ENCODE results near the gene ZNF8. TPM values are rescaled to one million over a fixed set of nuclear protein-coding genes. Genes with fewer than 3 reads are reported as not detected.
"Not testable (repeated sequence)": the region's sequence is repeated elsewhere in the genome, so short reads cannot be mapped to it uniquely, and the experiment has no call there.

ZNF8 gene
- total RNA-seq, 1 experiment from 2014 or later = 6.4 TPM

DNA sequence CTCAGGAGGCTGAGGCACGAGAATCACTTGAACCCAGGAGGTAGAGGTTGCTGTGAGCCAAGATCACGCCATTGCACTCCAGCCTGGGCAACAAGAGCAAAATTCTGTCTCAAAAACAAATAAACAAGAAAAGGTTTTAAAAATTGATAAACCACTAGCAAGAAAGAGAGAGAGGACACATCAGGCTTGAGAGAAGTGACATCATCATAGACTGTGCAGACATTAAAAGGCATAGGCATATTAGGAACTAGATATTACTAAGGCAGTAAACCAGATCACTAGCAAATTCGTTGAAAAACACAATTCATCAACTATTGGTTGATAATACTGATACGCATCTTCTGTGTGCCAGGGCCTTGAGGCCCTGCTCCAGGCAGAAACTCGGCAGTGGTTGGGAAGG lies 66.8 kb downstream of the ZNF8 start:
- no peaks in the 10 kb centered on the region for H3K4me1 ChIP-seq (replicated peaks; ENCODE audit: insufficient read depth)
- no peaks in the 10 kb centered on the region for H3K9me3 ChIP-seq (ENCODE audit: insufficient read depth, low read depth)
- H3K36me3 ChIP-seq (ENCODE audit: low read depth) = no peaks in the 10 kb centered on the region
- TF ChIP-seq, protein P1, sequence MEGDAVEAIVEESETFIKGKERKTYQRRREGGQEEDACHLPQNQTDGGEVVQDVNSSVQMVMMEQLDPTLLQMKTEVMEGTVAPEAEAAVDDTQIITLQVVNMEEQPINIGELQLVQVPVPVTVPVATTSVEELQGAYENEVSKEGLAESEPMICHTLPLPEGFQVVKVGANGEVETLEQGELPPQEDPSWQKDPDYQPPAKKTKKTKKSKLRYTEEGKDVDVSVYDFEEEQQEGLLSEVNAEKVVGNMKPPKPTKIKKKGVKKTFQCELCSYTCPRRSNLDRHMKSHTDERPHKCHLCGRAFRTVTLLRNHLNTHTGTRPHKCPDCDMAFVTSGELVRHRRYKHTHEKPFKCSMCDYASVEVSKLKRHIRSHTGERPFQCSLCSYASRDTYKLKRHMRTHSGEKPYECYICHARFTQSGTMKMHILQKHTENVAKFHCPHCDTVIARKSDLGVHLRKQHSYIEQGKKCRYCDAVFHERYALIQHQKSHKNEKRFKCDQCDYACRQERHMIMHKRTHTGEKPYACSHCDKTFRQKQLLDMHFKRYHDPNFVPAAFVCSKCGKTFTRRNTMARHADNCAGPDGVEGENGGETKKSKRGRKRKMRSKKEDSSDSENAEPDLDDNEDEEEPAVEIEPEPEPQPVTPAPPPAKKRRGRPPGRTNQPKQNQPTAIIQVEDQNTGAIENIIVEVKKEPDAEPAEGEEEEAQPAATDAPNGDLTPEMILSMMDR (conservative IDR thresholded peaks at IDR 0.05) = no peak
- no peak for TF ChIP-seq EZH2 (IDR thresholded peaks at IDR 0.05; ENCODE audit: low read depth)
- H2AFZ ChIP-seq = no peak overlapping the region
- H3K4me2 ChIP-seq = no peak overlapping the region
- no peak overlapping the region for H3K27ac ChIP-seq
- no peaks in the 10 kb centered on the region for H3K79me2 ChIP-seq (ENCODE audit: low read depth)
- POLR2A ChIA-PET (ENCODE audit: unreplicated experiment) = no interaction called here
- H3F3A ChIP-seq (ENCODE audit: insufficient read depth, low read depth) = no peaks in the 10 kb centered on the region
- no peaks in the 10 kb centered on the region for H4K20me1 ChIP-seq (ENCODE audit: insufficient read depth)
- no peak for DNase-seq
- intact Hi-C loops (cut with micrococcal nuclease; ENCODE audit: unreplicated experiment) = no loop called here
- no TSS peak for BruUV-seq (replicated peaks)
- H3K4me3 ChIP-seq = no peak overlapping the region
- CTCF ChIA-PET = no interaction called here
- H3K9me2 ChIP-seq (ENCODE audit: insufficient read depth) = no peaks in the 10 kb centered on the region
- no peaks in the 10 kb centered on the region for H3K27me3 ChIP-seq (ENCODE audit: insufficient read depth, low read depth)

DNA sequence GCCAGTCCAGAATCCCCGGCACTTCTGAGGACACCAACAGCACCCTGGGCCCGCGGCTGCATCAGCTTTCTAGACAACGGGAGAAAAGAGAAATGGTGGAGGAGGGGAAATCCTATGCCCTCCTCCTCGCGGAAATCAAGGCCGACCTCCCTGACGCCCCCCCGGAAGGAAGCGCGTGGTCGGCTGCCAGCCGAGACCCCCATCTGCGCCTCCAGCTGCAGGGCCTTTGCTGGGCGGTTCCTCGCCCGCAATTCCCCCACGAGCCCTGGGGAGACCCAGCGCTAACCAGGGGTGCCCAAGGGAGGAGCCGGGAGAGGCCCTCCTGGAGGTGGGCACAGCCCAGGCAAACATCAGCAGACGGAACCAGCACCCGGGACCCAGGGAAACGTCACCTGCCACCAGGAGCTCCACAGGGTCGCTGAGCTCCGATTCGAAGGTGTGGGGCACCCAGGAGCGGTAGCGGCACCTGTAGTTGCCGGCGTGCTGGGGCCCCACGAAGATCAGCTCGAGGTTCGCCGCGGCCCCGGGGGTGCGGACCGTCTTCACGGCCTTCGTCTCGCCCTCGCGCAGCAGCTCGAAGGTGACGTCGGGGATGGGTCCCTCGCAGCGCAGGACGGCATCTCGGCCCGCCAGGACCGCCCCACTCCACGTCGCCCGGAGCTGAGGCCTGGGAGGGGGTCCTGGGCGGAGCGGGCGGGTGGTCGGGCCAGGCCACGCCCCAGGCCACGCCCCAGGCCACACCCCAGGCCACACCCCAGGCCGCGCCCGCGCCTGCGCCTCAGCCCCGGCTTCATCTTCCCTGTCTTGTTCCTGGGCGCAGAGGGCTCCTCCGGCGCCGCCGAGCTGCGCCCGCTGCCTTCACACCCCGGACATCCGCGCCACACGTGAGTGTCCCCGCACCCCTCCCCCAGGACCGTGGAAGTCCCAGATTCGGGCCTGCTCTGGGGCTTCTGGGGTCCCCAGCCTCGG lies 68.5 kb downstream of the ZNF8 start:
- Histone ChIP-seq H3F3A (ENCODE audit: insufficient read depth, low read depth) (no peaks in the 10 kb centered on the region), H2AFZ (no peak overlapping the region), H3K9me2 (ENCODE audit: insufficient read depth) (no peaks in the 10 kb centered on the region), H3K4me2 (no peak overlapping the region), H3K36me3 (ENCODE audit: low read depth) (no peaks in the 10 kb centered on the region), H3K4me3 (no peak overlapping the region), H3K9me3 (ENCODE audit: insufficient read depth, low read depth) (no peaks in the 10 kb centered on the region), H3K4me1 (replicated peaks; ENCODE audit: insufficient read depth) (no peaks in the 10 kb centered on the region), H4K20me1 (ENCODE audit: insufficient read depth) (no peaks in the 10 kb centered on the region), H3K79me2 (ENCODE audit: low read depth) (no peaks in the 10 kb centered on the region), H3K27me3 (ENCODE audit: insufficient read depth, low read depth) (no peaks in the 10 kb centered on the region), H3K27ac (no peak overlapping the region)
- TF ChIP-seq, protein P1 (conservative IDR thresholded peaks at IDR 0.05) = no peak
- no peak for TF ChIP-seq EZH2 (IDR thresholded peaks at IDR 0.05; ENCODE audit: low read depth)
- BruUV-seq (replicated peaks) = no TSS peak
- no peak for DNase-seq
- POLR2A ChIA-PET (ENCODE audit: unreplicated experiment) = interaction anchor here (0.6 kb wide), 1 partner anchor 8 kb away, joined by 3 read pairs; no protein-coding TSS in a partner anchor
- intact Hi-C loops (cut with micrococcal nuclease; ENCODE audit: unreplicated experiment) = no loop called here
- CTCF ChIA-PET = no interaction called here

DNA sequence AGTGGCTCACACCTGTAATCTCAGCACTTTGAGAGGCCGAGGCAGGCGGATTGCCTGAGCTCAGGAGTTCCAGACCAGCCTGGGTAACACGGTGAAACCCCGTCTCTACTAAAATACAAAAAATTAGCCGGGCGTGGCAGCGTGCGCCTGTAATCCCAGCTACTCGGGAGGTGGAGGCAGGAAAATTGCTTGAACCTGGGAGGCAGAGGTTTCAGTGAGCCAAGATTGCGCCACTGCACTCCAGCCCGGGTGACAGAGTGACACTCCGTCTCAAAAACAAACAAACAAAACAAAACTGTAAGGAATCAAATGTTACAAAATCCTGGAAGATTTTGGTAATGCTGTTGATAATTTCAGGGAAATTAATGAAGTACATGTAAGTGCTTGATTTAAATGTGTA lies 69.3 kb downstream of the ZNF8 start:
- H3K9me2 ChIP-seq (ENCODE audit: insufficient read depth); H4K20me1 ChIP-seq (ENCODE audit: insufficient read depth); H3K4me1 ChIP-seq (replicated peaks; ENCODE audit: insufficient read depth); DNase-seq; H3K36me3 ChIP-seq (ENCODE audit: low read depth); CTCF ChIA-PET; BruUV-seq (replicated peaks); H3K79me2 ChIP-seq (ENCODE audit: low read depth); H3K4me2 ChIP-seq; H3K27ac ChIP-seq; H3K9me3 ChIP-seq (ENCODE audit: insufficient read depth, low read depth); H3K4me3 ChIP-seq; H2AFZ ChIP-seq; intact Hi-C loops (cut with micrococcal nuclease; ENCODE audit: unreplicated experiment); H3K27me3 ChIP-seq (ENCODE audit: insufficient read depth, low read depth); H3F3A ChIP-seq (ENCODE audit: insufficient read depth, low read depth): not testable (repeated sequence)
- POLR2A ChIA-PET (ENCODE audit: unreplicated experiment) = interaction anchor here (0.7 kb wide), 1 partner anchor 54 kb away, joined by 12 read pairs; no protein-coding TSS in a partner anchor

Data from PC-9 (cell line).